GM12878 (cell line): Measurements from ENCODE around the gene FRMPD2. TPM values are rescaled to one million over a fixed set of nuclear protein-coding genes. Genes with fewer than 3 reads are reported as not detected.
A peak's percentile ranks its signal among the peaks of the same experiment; 100 is the strongest.

ENCODE experiments used
- CEBPB ChIP-seq, 2 experiments: fragments of 150-350 bp in 1 of 2; IDR thresholded peaks; 2 replicates each; pipeline ENCODE4 v1.6.1; 2012 to 2014; ENCODE audit warnings: low read depth in 2 of 2, low read length in 2 of 2, borderline replicate concordance in 1 of 2, inconsistent platforms in 1 of 2
- CHD4 ChIP-seq: fragments of 200-600 bp; sonication (generic); IDR thresholded peaks from 2 replicates; pipeline ENCODE4 v1.6.1; 2016; ENCODE audit warnings: mild to moderate bottlenecking
- EGR1 ChIP-seq, 2 experiments: IDR thresholded peaks; 1 replicate in 1 of 2; 2 replicates in 1 of 2; pipeline ENCODE4 v1.6.1; 2011 to 2012; ENCODE audit warnings: low read depth in 2 of 2, low read length in 2 of 2, borderline replicate concordance in 1 of 2, mild to moderate bottlenecking in 1 of 2, moderate library complexity in 1 of 2
- IRF3 ChIP-seq: fragments of 450-650 bp; IDR thresholded peaks from 2 replicates; pipeline ENCODE4 v1.6.1; 2014; ENCODE audit warnings: mild to moderate bottlenecking
- KLF5 ChIP-seq: fragments of 450-650 bp; IDR thresholded peaks from 2 replicates; pipeline ENCODE4 v1.6.1; 2014; ENCODE audit warnings: mild to moderate bottlenecking; ENCODE audit not compliant: partially characterized antibody
- MEF2A ChIP-seq: IDR thresholded peaks from 2 replicates; pipeline ENCODE4 v1.6.1; 2011; ENCODE audit warnings: low read depth, mild to moderate bottlenecking, low read length, moderate library complexity; ENCODE audit not compliant: insufficient read depth
- MEF2B ChIP-seq: fragments of 450-650 bp; IDR thresholded peaks from 2 replicates; pipeline ENCODE4 v1.6.1; 2018; ENCODE audit warnings: mild to moderate bottlenecking, moderate library complexity; ENCODE audit not compliant: partially characterized antibody, poor library complexity, severe bottlenecking
- NFYA ChIP-seq: IDR thresholded peaks from 2 replicates; pipeline ENCODE4 v1.6.1; 2011; ENCODE audit warnings: low read depth, mild to moderate bottlenecking, low read length, improper control_type of control experiment, borderline replicate concordance
- NR2C1 ChIP-seq: fragments of 450-650 bp; IDR thresholded peaks from 2 replicates; pipeline ENCODE4 v1.6.1; 2017; ENCODE audit warnings: antibody characterized with exemption, mild to moderate bottlenecking, moderate library complexity
- POLR2AphosphoS5 ChIP-seq: IDR thresholded peaks from 2 replicates; pipeline ENCODE4 v1.6.1; 2011; ENCODE audit warnings: mild to moderate bottlenecking, low read length, inconsistent platforms
- SMC3 ChIP-seq: IDR thresholded peaks from 2 replicates; pipeline ENCODE4 v1.6.1; 2011; ENCODE audit warnings: low read length, improper control_type of control experiment, borderline replicate concordance
- ZNF207 ChIP-seq: fragments of 450-650 bp; IDR thresholded peaks from 2 replicates; pipeline ENCODE4 v1.6.1; 2014; ENCODE audit warnings: antibody characterized with exemption, mild to moderate bottlenecking, borderline replicate concordance
- ZNF687 ChIP-seq: fragments of 450-650 bp; IDR thresholded peaks from 2 replicates; pipeline ENCODE4 v1.6.1; 2017; ENCODE audit warnings: mild to moderate bottlenecking, moderate library complexity
- polyA plus RNA-seq, 11 experiments: library from polyadenylated mRNA; depleted of rRNA in 4 of 11; unstranded in 6 of 11; stranded (reverse) in 5 of 11; fragments of >200 nt; fragmentation: Nextera tagmentation in 4 of 11; fragmentation: Illumina TruSeq in 1 of 11; extraction: Ambion mirVana in 4 of 11; extraction: Trizol in 1 of 11; gene quantifications; 1 replicate in 1 of 11; 2 replicates in 10 of 11; pipeline versions ENCODE4 v1.2.1 to v1.2.3, GENCODE V29; 2011 to 2016; ENCODE audit warnings: inconsistent platforms in 2 of 11, missing spikeins in 2 of 11, low read depth in 1 of 11
- total RNA-seq, 4 experiments: library from RNA; depleted of rRNA in 3 of 4; stranded (reverse); fragments of >200 nt in 3 of 4; fragmentation: Illumina TruSeq in 1 of 4; extraction: Trizol in 1 of 4; gene quantifications; 2 replicates each; pipeline versions ENCODE4 v1.2.1 to v1.2.3, GENCODE V29; 2013 to 2021
- TF ChIP-seq, protein P1 (sequence below): fragments of 450-650 bp; IDR thresholded peaks from 2 replicates; pipeline ENCODE4 v1.6.1; 2016; ENCODE audit warnings: mild to moderate bottlenecking
- TF ChIP-seq, protein P2 (sequence below): fragments of 450-650 bp; IDR thresholded peaks from 2 replicates; pipeline ENCODE4 v1.6.1; 2017; ENCODE audit warnings: borderline replicate concordance
- TF ChIP-seq, protein P3 (sequence below), 3 experiments: IDR thresholded peaks in 2 of 3; conservative IDR thresholded peaks in 1 of 3; 2 replicates each; pipeline ENCODE4 v1.5.1; 2011; ENCODE audit warnings: low read depth in 3 of 3, low read length in 3 of 3, mild to moderate bottlenecking in 3 of 3, control low read depth in 2 of 3, moderate library complexity in 2 of 3, inconsistent platforms in 1 of 3, mixed read lengths in 1 of 3; ENCODE audit not compliant: control insufficient read depth in 2 of 3, insufficient read depth in 1 of 3; ENCODE audit errors: extremely low read depth in 1 of 3
- TF ChIP-seq, protein P4 (sequence below): fragments of 450-650 bp; IDR thresholded peaks from 2 replicates; pipeline ENCODE4 v1.6.1; 2017; ENCODE audit warnings: antibody characterized with exemption, mild to moderate bottlenecking, moderate library complexity

FRMPD2 gene
- total and polyA plus RNA-seq, 10 of the 15 experiments (the other 5 are each of a cell fraction or from before 2014, with no cell fraction given), result 0.38 to 5.7 (median 1.4) TPM

GRCh38 chr10:48285710-48286109 is 11.2 kb upstream of the FRMPD2 start (continued):
- TF ChIP-seq CEBPB (IDR thresholded peaks at IDR 0.05; ENCODE audit: borderline replicate concordance in 1 of 2, low read depth in 2 of 2, low read length in 2 of 2), result no peak
- TF ChIP-seq ZNF207, result no peak
- peak; percentile 40; the same call in 1 of the 2 replicates for TF ChIP-seq SMC3
- TF ChIP-seq, protein P1, sequence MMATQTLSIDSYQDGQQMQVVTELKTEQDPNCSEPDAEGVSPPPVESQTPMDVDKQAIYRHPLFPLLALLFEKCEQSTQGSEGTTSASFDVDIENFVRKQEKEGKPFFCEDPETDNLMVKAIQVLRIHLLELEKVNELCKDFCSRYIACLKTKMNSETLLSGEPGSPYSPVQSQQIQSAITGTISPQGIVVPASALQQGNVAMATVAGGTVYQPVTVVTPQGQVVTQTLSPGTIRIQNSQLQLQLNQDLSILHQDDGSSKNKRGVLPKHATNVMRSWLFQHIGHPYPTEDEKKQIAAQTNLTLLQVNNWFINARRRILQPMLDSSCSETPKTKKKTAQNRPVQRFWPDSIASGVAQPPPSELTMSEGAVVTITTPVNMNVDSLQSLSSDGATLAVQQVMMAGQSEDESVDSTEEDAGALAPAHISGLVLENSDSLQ, result peak; percentile 94
- TF ChIP-seq IRF3, result no peak
- peak; percentile 99 for TF ChIP-seq MEF2B
- TF ChIP-seq NFYA, result no peak
- TF ChIP-seq ZNF687, result peak; percentile 96
- no peak for TF ChIP-seq NR2C1
- TF ChIP-seq CHD4, result no peak
- TF ChIP-seq, protein P2, sequence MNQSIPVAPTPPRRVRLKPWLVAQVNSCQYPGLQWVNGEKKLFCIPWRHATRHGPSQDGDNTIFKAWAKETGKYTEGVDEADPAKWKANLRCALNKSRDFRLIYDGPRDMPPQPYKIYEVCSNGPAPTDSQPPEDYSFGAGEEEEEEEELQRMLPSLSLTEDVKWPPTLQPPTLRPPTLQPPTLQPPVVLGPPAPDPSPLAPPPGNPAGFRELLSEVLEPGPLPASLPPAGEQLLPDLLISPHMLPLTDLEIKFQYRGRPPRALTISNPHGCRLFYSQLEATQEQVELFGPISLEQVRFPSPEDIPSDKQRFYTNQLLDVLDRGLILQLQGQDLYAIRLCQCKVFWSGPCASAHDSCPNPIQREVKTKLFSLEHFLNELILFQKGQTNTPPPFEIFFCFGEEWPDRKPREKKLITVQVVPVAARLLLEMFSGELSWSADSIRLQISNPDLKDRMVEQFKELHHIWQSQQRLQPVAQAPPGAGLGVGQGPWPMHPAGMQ, result no peak
- TF ChIP-seq, protein P3, sequence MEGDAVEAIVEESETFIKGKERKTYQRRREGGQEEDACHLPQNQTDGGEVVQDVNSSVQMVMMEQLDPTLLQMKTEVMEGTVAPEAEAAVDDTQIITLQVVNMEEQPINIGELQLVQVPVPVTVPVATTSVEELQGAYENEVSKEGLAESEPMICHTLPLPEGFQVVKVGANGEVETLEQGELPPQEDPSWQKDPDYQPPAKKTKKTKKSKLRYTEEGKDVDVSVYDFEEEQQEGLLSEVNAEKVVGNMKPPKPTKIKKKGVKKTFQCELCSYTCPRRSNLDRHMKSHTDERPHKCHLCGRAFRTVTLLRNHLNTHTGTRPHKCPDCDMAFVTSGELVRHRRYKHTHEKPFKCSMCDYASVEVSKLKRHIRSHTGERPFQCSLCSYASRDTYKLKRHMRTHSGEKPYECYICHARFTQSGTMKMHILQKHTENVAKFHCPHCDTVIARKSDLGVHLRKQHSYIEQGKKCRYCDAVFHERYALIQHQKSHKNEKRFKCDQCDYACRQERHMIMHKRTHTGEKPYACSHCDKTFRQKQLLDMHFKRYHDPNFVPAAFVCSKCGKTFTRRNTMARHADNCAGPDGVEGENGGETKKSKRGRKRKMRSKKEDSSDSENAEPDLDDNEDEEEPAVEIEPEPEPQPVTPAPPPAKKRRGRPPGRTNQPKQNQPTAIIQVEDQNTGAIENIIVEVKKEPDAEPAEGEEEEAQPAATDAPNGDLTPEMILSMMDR (IDR thresholded peaks at IDR 0.05 in 2 of 3, conservative IDR thresholded peaks at IDR 0.05 in 1 of 3; ENCODE audit: control insufficient read depth in 2 of 3, extremely low read depth in 1 of 3, insufficient read depth in 1 of 3, low read depth in 3 of 3, low read length in 3 of 3), result no peak
- no peak for TF ChIP-seq MEF2A
- TF ChIP-seq EGR1 (IDR thresholded peaks at IDR 0.05; ENCODE audit: borderline replicate concordance in 1 of 2, low read depth in 2 of 2, low read length in 2 of 2), result no peak
- TF ChIP-seq, protein P4, sequence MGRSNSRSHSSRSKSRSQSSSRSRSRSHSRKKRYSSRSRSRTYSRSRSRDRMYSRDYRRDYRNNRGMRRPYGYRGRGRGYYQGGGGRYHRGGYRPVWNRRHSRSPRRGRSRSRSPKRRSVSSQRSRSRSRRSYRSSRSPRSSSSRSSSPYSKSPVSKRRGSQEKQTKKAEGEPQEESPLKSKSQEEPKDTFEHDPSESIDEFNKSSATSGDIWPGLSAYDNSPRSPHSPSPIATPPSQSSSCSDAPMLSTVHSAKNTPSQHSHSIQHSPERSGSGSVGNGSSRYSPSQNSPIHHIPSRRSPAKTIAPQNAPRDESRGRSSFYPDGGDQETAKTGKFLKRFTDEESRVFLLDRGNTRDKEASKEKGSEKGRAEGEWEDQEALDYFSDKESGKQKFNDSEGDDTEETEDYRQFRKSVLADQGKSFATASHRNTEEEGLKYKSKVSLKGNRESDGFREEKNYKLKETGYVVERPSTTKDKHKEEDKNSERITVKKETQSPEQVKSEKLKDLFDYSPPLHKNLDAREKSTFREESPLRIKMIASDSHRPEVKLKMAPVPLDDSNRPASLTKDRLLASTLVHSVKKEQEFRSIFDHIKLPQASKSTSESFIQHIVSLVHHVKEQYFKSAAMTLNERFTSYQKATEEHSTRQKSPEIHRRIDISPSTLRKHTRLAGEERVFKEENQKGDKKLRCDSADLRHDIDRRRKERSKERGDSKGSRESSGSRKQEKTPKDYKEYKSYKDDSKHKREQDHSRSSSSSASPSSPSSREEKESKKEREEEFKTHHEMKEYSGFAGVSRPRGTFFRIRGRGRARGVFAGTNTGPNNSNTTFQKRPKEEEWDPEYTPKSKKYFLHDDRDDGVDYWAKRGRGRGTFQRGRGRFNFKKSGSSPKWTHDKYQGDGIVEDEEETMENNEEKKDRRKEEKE, result no peak
- TF ChIP-seq POLR2AphosphoS5, result no peak; the same call in 1 of the 2 replicates
- TF ChIP-seq KLF5, result no peak
